ENCODE data around the gene CARMIL1.
A peak's percentile ranks its signal among the peaks of the same experiment; 100 is the strongest.

CARMIL1 gene

DNA sequence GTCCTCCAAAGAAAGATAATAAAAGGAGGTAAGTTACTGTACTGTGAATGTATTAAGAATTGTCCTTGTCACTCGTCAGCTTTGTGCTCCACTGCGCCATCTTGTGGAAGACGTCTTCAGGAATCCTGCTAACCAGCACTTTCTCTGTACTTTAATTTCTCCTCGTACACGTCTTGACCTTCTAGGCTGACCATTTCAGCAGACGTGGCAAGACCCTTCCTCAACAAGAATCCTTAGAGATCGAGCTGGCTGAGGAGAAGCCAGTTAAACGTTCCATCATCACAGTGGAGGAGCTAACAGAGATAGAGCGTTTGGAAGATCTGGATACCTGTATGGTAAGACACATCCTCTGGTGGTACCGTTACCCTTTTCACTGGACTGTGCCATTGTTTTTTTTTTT is 277.3 kb downstream of the CARMIL1 start:
- peak; percentile 88 for ATAC-seq
- TF ChIP-seq RARB (CRISPR knock-in tag; IDR thresholded peaks at IDR 0.05): no peak
- TF ChIP-seq CSDC2 (CRISPR knock-in tag; IDR thresholded peaks at IDR 0.05): no peak
- no peak for TF ChIP-seq ZNF8 (CRISPR knock-in tag; IDR thresholded peaks at IDR 0.05)
- TF ChIP-seq ARNTL (CRISPR knock-in tag; IDR thresholded peaks at IDR 0.05; ENCODE audit: borderline replicate concordance, low read depth): no peak
- TF ChIP-seq, protein P1, sequence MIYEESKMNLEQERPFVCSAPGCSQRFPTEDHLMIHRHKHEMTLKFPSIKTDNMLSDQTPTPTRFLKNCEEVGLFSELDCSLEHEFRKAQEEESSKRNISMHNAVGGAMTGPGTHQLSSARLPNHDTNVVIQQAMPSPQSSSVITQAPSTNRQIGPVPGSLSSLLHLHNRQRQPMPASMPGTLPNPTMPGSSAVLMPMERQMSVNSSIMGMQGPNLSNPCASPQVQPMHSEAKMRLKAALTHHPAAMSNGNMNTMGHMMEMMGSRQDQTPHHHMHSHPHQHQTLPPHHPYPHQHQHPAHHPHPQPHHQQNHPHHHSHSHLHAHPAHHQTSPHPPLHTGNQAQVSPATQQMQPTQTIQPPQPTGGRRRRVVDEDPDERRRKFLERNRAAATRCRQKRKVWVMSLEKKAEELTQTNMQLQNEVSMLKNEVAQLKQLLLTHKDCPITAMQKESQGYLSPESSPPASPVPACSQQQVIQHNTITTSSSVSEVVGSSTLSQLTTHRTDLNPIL (CRISPR knock-in tag; IDR thresholded peaks at IDR 0.05; ENCODE audit: low read depth): no peak
- no peak for TF ChIP-seq SNAI2 (CRISPR knock-in tag; IDR thresholded peaks at IDR 0.05)
- no peak for TF ChIP-seq BACH2 (CRISPR knock-in tag; IDR thresholded peaks at IDR 0.05; ENCODE audit: borderline replicate concordance)
- TF ChIP-seq ZC3H10 (CRISPR knock-in tag; IDR thresholded peaks at IDR 0.05): no peak
- TF ChIP-seq OSR1 (CRISPR knock-in tag; IDR thresholded peaks at IDR 0.05): no peak
- TF ChIP-seq ZFP30 (CRISPR knock-in tag; IDR thresholded peaks at IDR 0.05): no peak

DNA sequence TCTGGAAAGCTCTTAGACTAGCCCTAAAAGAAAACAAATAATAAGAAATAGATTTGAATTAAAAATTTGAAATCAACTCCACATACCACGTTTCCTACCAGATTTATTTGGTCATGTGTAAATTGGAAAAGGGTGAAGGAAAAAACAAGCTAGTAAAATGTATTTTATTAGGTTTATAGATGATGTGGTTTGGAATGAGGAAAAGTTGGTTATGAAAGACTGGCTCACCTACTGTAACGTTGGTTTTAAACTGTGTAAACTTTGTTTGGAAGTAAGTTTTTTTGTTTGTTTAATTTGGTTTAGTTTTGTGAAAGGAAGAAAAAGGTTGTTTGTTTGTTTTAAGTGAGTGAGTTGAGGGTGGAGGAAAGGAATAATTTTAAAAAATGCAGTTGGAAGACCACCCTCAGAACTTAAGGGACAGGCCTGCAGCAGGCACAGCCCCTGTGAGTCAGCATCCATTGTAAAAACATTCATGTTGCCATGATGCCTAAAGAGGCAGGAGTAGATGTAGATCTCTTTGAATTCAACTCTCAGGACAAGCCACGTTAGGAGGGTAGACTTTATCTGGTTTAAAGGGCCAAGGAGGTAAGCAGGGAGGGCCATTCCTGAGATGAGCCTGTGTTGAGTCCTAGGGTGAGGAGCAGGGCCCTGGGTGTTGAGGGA is 279.1 kb downstream of the CARMIL1 start:
- no peak for ATAC-seq
- TF ChIP-seq, protein P1 (CRISPR knock-in tag; IDR thresholded peaks at IDR 0.05; ENCODE audit: low read depth): no peak
- no peak for TF ChIP-seq SNAI2 (CRISPR knock-in tag; IDR thresholded peaks at IDR 0.05)
- TF ChIP-seq TCF4 (CRISPR knock-in tag; IDR thresholded peaks at IDR 0.05; ENCODE audit: borderline replicate concordance): no peak
- no peak for TF ChIP-seq ZNF565 (CRISPR knock-in tag; conservative IDR thresholded peaks at IDR 0.05; ENCODE audit: low read depth)
- TF ChIP-seq PPARA (CRISPR knock-in tag; IDR thresholded peaks at IDR 0.05; ENCODE audit: borderline replicate concordance): no peak
- no peak for TF ChIP-seq GLIS3 (CRISPR knock-in tag; IDR thresholded peaks at IDR 0.05)
- TF ChIP-seq ESRRG (CRISPR knock-in tag; IDR thresholded peaks at IDR 0.05): no peak
- no peak for TF ChIP-seq ZFP30 (CRISPR knock-in tag; IDR thresholded peaks at IDR 0.05)
- TF ChIP-seq, protein P2, sequence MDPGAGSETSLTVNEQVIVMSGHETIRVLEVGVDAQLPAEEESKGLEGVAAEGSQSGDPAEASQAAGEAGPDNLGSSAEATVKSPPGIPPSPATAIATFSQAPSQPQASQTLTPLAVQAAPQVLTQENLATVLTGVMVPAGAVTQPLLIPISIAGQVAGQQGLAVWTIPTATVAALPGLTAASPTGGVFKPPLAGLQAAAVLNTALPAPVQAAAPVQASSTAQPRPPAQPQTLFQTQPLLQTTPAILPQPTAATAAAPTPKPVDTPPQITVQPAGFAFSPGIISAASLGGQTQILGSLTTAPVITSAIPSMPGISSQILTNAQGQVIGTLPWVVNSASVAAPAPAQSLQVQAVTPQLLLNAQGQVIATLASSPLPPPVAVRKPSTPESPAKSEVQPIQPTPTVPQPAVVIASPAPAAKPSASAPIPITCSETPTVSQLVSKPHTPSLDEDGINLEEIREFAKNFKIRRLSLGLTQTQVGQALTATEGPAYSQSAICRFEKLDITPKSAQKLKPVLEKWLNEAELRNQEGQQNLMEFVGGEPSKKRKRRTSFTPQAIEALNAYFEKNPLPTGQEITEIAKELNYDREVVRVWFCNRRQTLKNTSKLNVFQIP (CRISPR knock-in tag; IDR thresholded peaks at IDR 0.05; ENCODE audit: borderline replicate concordance, low read depth): no peak
- no peak for TF ChIP-seq ISL1 (CRISPR knock-in tag; IDR thresholded peaks at IDR 0.05)
- TF ChIP-seq CSDC2 (CRISPR knock-in tag; IDR thresholded peaks at IDR 0.05): no peak
- TF ChIP-seq TOX (CRISPR knock-in tag; IDR thresholded peaks at IDR 0.05; ENCODE audit: borderline replicate concordance): no peak
- TF ChIP-seq, protein P3, sequence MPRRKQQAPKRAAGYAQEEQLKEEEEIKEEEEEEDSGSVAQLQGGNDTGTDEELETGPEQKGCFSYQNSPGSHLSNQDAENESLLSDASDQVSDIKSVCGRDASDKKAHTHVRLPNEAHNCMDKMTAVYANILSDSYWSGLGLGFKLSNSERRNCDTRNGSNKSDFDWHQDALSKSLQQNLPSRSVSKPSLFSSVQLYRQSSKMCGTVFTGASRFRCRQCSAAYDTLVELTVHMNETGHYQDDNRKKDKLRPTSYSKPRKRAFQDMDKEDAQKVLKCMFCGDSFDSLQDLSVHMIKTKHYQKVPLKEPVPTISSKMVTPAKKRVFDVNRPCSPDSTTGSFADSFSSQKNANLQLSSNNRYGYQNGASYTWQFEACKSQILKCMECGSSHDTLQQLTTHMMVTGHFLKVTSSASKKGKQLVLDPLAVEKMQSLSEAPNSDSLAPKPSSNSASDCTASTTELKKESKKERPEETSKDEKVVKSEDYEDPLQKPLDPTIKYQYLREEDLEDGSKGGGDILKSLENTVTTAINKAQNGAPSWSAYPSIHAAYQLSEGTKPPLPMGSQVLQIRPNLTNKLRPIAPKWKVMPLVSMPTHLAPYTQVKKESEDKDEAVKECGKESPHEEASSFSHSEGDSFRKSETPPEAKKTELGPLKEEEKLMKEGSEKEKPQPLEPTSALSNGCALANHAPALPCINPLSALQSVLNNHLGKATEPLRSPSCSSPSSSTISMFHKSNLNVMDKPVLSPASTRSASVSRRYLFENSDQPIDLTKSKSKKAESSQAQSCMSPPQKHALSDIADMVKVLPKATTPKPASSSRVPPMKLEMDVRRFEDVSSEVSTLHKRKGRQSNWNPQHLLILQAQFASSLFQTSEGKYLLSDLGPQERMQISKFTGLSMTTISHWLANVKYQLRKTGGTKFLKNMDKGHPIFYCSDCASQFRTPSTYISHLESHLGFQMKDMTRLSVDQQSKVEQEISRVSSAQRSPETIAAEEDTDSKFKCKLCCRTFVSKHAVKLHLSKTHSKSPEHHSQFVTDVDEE (CRISPR knock-in tag; IDR thresholded peaks at IDR 0.05): no peak
- no peak for TF ChIP-seq OSR1 (CRISPR knock-in tag; IDR thresholded peaks at IDR 0.05)

DNA sequence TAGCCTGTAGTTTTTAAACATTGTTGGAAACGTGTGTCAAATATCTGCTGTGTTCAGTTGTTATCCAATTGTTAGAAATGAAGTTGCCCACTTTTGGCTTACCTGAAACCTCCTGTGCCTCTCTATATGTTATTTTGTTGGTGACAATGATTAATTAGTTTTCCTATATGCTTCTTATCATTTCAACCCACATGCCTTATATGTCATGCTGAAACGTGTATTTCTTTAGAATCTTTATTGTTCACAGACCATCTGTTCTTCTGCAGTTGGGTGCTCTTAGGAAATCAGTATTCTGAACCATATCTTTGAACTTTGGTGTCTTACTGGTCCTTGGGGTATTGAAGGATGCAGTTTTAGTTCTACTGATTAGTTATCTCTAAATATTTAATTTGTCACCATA is 281.7 kb downstream of the CARMIL1 start:
- TF ChIP-seq ZNF8 (CRISPR knock-in tag; IDR thresholded peaks at IDR 0.05) (no peak), PPARA (CRISPR knock-in tag; IDR thresholded peaks at IDR 0.05; ENCODE audit: borderline replicate concordance) (no peak), RARB (CRISPR knock-in tag; IDR thresholded peaks at IDR 0.05) (no peak), TCF4 (CRISPR knock-in tag; IDR thresholded peaks at IDR 0.05; ENCODE audit: borderline replicate concordance) (no peak), OSR1 (CRISPR knock-in tag; IDR thresholded peaks at IDR 0.05) (no peak), CSDC2 (CRISPR knock-in tag; IDR thresholded peaks at IDR 0.05) (no peak), TOX (CRISPR knock-in tag; IDR thresholded peaks at IDR 0.05; ENCODE audit: borderline replicate concordance) (no peak), ESRRG (CRISPR knock-in tag; IDR thresholded peaks at IDR 0.05) (no peak), ISL1 (CRISPR knock-in tag; IDR thresholded peaks at IDR 0.05) (no peak), ZFP30 (CRISPR knock-in tag; IDR thresholded peaks at IDR 0.05) (no peak), GLIS3 (CRISPR knock-in tag; IDR thresholded peaks at IDR 0.05) (no peak), BACH2 (CRISPR knock-in tag; IDR thresholded peaks at IDR 0.05; ENCODE audit: borderline replicate concordance) (no peak), ZC3H10 (CRISPR knock-in tag; IDR thresholded peaks at IDR 0.05) (no peak)
- TF ChIP-seq, protein P3 (CRISPR knock-in tag; IDR thresholded peaks at IDR 0.05): no peak
- no peak for ATAC-seq
